WI38 (cell line): ENCODE measurements around the gene TMIGD3.

Experiments used
- H3K4me3 ChIP-seq: 2 replicates; pipeline ENCODE4 v1.5.1; 2011; ENCODE audit warnings: low read depth, mild to moderate bottlenecking, control low read depth, low read length
- CTCF ChIP-seq: IDR thresholded peaks from 2 replicates; pipeline ENCODE4 v1.5.1; 2012; ENCODE audit warnings: low read depth, mild to moderate bottlenecking, control low read depth, low read length

Gene TMIGD3

GRCh38 chr1:111515291-111516004 is 12.0 kb upstream of the TMIGD3 start:
- peak overlapping the region; percentile 49 for H3K4me3 ChIP-seq
- no peak for TF ChIP-seq CTCF

- no peak overlapping the region for H3K4me3 ChIP-seq
- no peak for TF ChIP-seq CTCF
Measured at GRCh38 chr1:111513410-111514020, 10.1 kb upstream of the TMIGD3 start.

DNA sequence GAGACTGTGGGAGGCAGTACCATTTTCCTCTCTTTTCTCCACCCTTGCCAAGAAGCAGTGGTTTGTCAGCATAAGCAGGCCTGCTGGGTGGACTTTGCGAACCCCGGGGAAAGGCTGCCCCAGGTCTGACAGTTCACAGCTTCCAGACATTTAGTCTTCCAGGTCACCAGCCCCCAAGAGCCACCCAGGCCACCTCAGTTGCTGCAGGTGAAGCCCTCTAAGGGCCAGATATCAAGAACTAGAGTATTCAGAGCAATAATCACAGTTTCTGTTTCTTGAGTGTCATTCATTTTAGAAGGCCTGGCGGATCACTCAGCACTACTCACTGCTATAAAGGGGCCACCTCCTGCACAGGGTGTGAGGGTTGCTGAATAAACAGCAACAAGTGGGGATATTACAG is 9.5 kb upstream of the TMIGD3 start:
- no peak for TF ChIP-seq CTCF

GRCh38 chr1:111512132-111512889 is 8.9 kb upstream of the TMIGD3 start:
- no peak overlapping the region for H3K4me3 ChIP-seq
- TF ChIP-seq CTCF, result no peak

More for the DNA sequence above, 9.5 kb upstream of the TMIGD3 start:
- no peak overlapping the region for H3K4me3 ChIP-seq

GRCh38 chr1:111511370-111511769 is 7.9 kb upstream of the TMIGD3 start:
- H3K4me3 ChIP-seq, result no peak overlapping the region
- TF ChIP-seq CTCF, result no peak

DNA sequence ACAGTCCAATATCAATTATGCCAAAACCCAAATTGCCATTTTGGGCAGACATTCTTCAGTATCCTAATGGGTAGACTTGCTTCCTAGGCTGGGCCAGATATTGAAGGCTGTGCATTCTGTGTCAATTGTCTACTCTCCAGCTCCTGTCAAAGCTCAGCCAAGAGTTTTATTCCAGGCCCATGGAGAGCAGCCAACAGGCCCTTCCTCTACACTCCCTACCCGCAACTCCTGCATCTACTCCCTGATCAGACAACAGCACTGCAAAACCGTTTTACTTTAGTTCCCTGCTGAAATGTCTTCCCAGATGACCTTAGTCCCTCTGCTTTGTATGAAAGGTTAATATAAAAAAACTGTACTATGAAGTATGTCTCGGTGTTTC is 6.6 kb upstream of the TMIGD3 start:
- no peak overlapping the region for H3K4me3 ChIP-seq
- no peak for TF ChIP-seq CTCF
